Measurements from ENCODE around the gene TTLL8. TPM values are rescaled to one million over a fixed set of nuclear protein-coding genes. Genes with fewer than 3 reads are reported as not detected.

TTLL8 gene
- polyA plus RNA-seq, 1 of the 3 experiments (the other 2 are of a cell fraction) = not detected

DNA sequence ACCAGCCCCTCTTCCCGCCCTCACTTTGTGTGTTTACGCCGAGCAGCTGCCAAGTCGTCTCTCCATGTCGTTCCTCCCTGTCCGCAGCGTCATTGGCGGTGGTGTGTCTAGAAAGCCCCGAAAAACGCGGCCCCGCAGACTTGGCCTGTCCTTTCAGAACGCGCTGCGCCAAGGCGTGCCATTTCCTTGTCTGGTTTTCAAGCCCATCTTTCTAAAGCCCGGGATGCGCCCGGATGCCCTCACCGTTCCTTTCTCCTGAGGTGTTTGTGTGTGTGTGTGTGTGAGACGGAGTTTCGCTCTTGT lies 32.3 kb upstream of the TTLL8 start:
- POLR2A ChIA-PET = interaction anchor here (0.5 kb wide), 1 partner anchor 294 kb away, joined by 3 read pairs; no protein-coding TSS in a partner anchor

DNA sequence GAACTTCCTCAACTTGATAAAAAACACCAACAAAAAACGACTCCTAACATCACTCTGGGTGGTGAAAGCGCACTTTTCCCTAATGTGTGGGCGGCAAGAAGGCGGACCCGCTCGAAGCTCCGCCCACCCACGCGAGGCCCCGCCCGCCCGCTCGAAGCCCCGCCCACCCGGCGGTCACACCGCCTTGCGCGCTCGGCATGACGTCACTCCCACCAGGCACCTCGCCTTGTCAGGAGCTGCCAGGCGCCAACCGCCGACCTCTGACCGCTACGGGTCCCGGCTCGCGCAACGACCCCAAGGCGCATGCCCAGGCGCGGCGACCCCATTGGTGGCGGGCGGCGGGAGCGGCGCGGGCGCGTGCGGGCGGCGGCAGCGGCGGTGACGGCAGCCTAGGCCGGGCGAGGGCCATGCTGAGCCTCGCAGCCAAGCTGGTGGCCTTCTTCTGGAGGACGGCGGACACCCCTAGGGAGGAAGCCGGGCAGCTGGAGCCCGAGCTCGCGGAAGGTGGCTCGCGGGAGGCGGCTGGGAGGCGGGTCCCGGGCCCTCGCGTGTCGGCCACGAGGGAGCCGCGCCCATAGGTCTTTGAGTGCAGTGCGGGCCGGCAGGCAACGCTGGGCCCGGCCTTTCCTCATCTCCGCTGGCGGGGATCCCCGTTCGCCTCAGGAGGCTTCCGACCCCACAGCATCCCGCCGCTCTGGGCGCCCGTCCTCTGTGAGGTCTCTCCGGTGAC lies 31.7 kb upstream of the TTLL8 start, which contains the start of gene MOV10L1:
TSS of gene MOV10L1 (plus strand) at position 325 of the 730 bp plus-strand sequence. CDS start at position 408, 83 bp downstream.
- H3K9me3 ChIP-seq = no peaks in the 10 kb centered on the region; the same call in 1 of the 2 replicates
- no peak within 1 kb of the TSS for H3K4me3 ChIP-seq (ENCODE audit: low read depth in 2 of 2, low read length in 1 of 2)
- peaks cover 0 to 8% of the 10 kb centered on the region in 2 experiments; a peak in 1 of 4 replicates for H3K4me1 ChIP-seq (ENCODE audit: control insufficient read depth in 1 of 2, insufficient read depth in 2 of 2, low read depth in 1 of 2, low read length in 1 of 2)
- H3K27me3 ChIP-seq (ENCODE audit: insufficient read depth) = no peaks in the 10 kb centered on the region; the same call in 1 of the 2 replicates
- 78% methylated on average over 51 of the region's 83 CpGs for WGBS (ENCODE audit: low lambda C conversion rate)
- H3F3A ChIP-seq (replicated peaks; ENCODE audit: insufficient read depth) = no peaks in the 10 kb centered on the region
- ChIA-PET POLR2A (interaction anchor here (0.5 kb wide), 1 partner anchor 294 kb away, joined by 3 read pairs; no protein-coding TSS in a partner anchor), CTCF (interaction anchor here (0.9 kb wide), 1 partner anchor 59 kb away, joined by 3 read pairs; no protein-coding TSS in a partner anchor)
- H2AFZ ChIP-seq (ENCODE audit: low read depth) = no peak within 1 kb of the TSS
- no peaks in the 10 kb centered on the region for H3K79me2 ChIP-seq (ENCODE audit: insufficient read depth)
- no peaks in the 10 kb centered on the region for H4K20me1 ChIP-seq (ENCODE audit: insufficient read depth)
- no peaks in the 10 kb centered on the region for H3K36me3 ChIP-seq (replicated peaks in 1 of 2; ENCODE audit: control insufficient read depth in 1 of 2, insufficient read depth in 2 of 2, low read length in 1 of 2)
- no peak within 1 kb of the TSS for H3K9ac ChIP-seq
- peak; percentile 67 for DNase-seq
- no peak within 1 kb of the TSS for H3K27ac ChIP-seq (ENCODE audit: low read depth in 2 of 2, low read length in 1 of 2)
- no peaks in the 10 kb centered on the region for H3K9me2 ChIP-seq
- no peak within 1 kb of the TSS for H3K4me2 ChIP-seq
- TF ChIP-seq SMC3 (IDR thresholded peaks at IDR 0.05; ENCODE audit: low read depth, low read length) (no peak), NFIC (IDR thresholded peaks at IDR 0.05; ENCODE audit: borderline replicate concordance) (no peak), RCOR1 (IDR thresholded peaks at IDR 0.05; ENCODE audit: low read length) (no peak), FOXJ3 (CRISPR knock-in tag; IDR thresholded peaks at IDR 0.05) (no peak), FOXM1 (IDR thresholded peaks at IDR 0.05; ENCODE audit: low read depth) (no peak), GATA2 (CRISPR knock-in tag; IDR thresholded peaks at IDR 0.05) (no peak)
- TF ChIP-seq, protein P1, sequence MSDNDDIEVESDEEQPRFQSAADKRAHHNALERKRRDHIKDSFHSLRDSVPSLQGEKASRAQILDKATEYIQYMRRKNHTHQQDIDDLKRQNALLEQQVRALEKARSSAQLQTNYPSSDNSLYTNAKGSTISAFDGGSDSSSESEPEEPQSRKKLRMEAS (IDR thresholded peaks at IDR 0.05; ENCODE audit: low read depth) = no peak
- TF ChIP-seq, protein P2, sequence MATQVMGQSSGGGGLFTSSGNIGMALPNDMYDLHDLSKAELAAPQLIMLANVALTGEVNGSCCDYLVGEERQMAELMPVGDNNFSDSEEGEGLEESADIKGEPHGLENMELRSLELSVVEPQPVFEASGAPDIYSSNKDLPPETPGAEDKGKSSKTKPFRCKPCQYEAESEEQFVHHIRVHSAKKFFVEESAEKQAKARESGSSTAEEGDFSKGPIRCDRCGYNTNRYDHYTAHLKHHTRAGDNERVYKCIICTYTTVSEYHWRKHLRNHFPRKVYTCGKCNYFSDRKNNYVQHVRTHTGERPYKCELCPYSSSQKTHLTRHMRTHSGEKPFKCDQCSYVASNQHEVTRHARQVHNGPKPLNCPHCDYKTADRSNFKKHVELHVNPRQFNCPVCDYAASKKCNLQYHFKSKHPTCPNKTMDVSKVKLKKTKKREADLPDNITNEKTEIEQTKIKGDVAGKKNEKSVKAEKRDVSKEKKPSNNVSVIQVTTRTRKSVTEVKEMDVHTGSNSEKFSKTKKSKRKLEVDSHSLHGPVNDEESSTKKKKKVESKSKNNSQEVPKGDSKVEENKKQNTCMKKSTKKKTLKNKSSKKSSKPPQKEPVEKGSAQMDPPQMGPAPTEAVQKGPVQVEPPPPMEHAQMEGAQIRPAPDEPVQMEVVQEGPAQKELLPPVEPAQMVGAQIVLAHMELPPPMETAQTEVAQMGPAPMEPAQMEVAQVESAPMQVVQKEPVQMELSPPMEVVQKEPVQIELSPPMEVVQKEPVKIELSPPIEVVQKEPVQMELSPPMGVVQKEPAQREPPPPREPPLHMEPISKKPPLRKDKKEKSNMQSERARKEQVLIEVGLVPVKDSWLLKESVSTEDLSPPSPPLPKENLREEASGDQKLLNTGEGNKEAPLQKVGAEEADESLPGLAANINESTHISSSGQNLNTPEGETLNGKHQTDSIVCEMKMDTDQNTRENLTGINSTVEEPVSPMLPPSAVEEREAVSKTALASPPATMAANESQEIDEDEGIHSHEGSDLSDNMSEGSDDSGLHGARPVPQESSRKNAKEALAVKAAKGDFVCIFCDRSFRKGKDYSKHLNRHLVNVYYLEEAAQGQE (IDR thresholded peaks at IDR 0.05; ENCODE audit: low read depth, low read length) = no peak
- TF ChIP-seq, protein P3, sequence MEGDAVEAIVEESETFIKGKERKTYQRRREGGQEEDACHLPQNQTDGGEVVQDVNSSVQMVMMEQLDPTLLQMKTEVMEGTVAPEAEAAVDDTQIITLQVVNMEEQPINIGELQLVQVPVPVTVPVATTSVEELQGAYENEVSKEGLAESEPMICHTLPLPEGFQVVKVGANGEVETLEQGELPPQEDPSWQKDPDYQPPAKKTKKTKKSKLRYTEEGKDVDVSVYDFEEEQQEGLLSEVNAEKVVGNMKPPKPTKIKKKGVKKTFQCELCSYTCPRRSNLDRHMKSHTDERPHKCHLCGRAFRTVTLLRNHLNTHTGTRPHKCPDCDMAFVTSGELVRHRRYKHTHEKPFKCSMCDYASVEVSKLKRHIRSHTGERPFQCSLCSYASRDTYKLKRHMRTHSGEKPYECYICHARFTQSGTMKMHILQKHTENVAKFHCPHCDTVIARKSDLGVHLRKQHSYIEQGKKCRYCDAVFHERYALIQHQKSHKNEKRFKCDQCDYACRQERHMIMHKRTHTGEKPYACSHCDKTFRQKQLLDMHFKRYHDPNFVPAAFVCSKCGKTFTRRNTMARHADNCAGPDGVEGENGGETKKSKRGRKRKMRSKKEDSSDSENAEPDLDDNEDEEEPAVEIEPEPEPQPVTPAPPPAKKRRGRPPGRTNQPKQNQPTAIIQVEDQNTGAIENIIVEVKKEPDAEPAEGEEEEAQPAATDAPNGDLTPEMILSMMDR (IDR thresholded peaks at IDR 0.05) = no peak
- TF ChIP-seq, protein P4, sequence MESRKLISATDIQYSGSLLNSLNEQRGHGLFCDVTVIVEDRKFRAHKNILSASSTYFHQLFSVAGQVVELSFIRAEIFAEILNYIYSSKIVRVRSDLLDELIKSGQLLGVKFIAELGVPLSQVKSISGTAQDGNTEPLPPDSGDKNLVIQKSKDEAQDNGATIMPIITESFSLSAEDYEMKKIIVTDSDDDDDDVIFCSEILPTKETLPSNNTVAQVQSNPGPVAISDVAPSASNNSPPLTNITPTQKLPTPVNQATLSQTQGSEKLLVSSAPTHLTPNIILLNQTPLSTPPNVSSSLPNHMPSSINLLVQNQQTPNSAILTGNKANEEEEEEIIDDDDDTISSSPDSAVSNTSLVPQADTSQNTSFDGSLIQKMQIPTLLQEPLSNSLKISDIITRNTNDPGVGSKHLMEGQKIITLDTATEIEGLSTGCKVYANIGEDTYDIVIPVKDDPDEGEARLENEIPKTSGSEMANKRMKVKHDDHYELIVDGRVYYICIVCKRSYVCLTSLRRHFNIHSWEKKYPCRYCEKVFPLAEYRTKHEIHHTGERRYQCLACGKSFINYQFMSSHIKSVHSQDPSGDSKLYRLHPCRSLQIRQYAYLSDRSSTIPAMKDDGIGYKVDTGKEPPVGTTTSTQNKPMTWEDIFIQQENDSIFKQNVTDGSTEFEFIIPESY (IDR thresholded peaks at IDR 0.05; ENCODE audit: borderline replicate concordance, low read depth) = no peak

More for the DNA sequence above, 32.3 kb upstream of the TTLL8 start:
- Histone ChIP-seq H3K4me2 (no peak overlapping the region), H3K9me2 (no peaks in the 10 kb centered on the region), H3K27me3 (ENCODE audit: insufficient read depth) (no peaks in the 10 kb centered on the region; the same call in 1 of the 2 replicates), H3K9me3 (no peaks in the 10 kb centered on the region; the same call in 1 of the 2 replicates), H3K9ac (no peak overlapping the region), H2AFZ (ENCODE audit: low read depth) (no peak overlapping the region), H3K4me1 (ENCODE audit: control insufficient read depth in 1 of 2, insufficient read depth in 2 of 2, low read depth in 1 of 2, low read length in 1 of 2) (peaks cover 0 to 8% of the 10 kb centered on the region in 2 experiments; a peak in 1 of 4 replicates), H3F3A (replicated peaks; ENCODE audit: insufficient read depth) (no peaks in the 10 kb centered on the region), H3K79me2 (ENCODE audit: insufficient read depth) (no peaks in the 10 kb centered on the region), H4K20me1 (ENCODE audit: insufficient read depth) (no peaks in the 10 kb centered on the region), H3K27ac (ENCODE audit: low read depth in 2 of 2, low read length in 1 of 2) (no peak overlapping the region), H3K4me3 (ENCODE audit: low read depth in 2 of 2, low read length in 1 of 2) (no peak overlapping the region), H3K36me3 (replicated peaks in 1 of 2; ENCODE audit: control insufficient read depth in 1 of 2, insufficient read depth in 2 of 2, low read length in 1 of 2) (no peaks in the 10 kb centered on the region)
- CTCF ChIA-PET = no interaction called here
- WGBS (ENCODE audit: low lambda C conversion rate) = 94% methylated on average over 22 of the region's 22 CpGs
- TF ChIP-seq, protein P2 (IDR thresholded peaks at IDR 0.05; ENCODE audit: low read depth, low read length) = no peak
- no peak for DNase-seq
